Kidney epithelial cell (primary cell): ENCODE measurements around the gene C10orf90. TPM values are rescaled to one million over a fixed set of nuclear protein-coding genes. Genes with fewer than 3 reads are reported as not detected.

Experiments
- DNase-seq: peaks from one replicate; pipeline ENCODE4 v3.0.0-alpha.2; 2010; ENCODE audit warnings: low read depth
- H3K27me3 ChIP-seq: 2 replicates; pipeline ENCODE4 v1.6.0; 2011; ENCODE audit warnings: low read length; ENCODE audit not compliant: control insufficient read depth, insufficient read depth
- H3K36me3 ChIP-seq: 2 replicates; pipeline ENCODE4 v1.5.1; 2011; ENCODE audit warnings: low read length; ENCODE audit not compliant: control insufficient read depth, insufficient read depth
- H3K4me3 ChIP-seq: 2 replicates; pipeline ENCODE4 v1.5.1; 2011; ENCODE audit warnings: low read depth, mild to moderate bottlenecking, control low read depth, low read length
- total RNA-seq: library from RNA; depleted of rRNA; stranded (reverse); fragments of >200 nt; gene quantifications from 2 replicates; pipeline ENCODE4 v1.2.3, GENCODE V29; 2015
- TF ChIP-seq, protein P1 (sequence below): IDR thresholded peaks from 2 replicates; pipeline ENCODE4 v1.5.1; 2011; ENCODE audit warnings: mild to moderate bottlenecking, moderate library complexity, low read length, control low read depth, inconsistent platforms; ENCODE audit not compliant: insufficient read depth, poor library complexity, severe bottlenecking

Gene C10orf90
- total RNA-seq, 1 donor from 2014 or later = not detected

DNA sequence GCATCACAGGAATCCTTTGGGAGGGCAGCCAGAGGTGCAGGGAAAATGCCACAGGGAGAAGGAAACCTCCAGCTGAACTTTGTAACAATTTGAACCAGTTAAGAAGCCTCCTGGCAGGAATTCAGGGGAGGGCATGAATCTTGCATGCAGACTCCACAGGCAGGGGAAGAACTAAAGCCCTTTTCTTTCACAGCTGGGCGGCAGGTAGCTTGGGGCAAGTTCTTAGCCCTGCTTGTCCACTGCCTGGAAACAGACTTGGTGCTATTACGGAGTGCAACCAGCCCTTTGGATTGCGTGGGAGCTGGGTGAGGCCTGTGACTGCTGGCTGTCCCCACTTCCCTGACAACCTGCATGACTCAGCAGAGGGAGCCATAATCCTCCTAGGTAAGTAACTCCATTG lies 230.6 kb downstream of the C10orf90 start:
- H3K36me3 ChIP-seq = no peaks in the 10 kb centered on the region
- no peaks in the 10 kb centered on the region for H3K27me3 ChIP-seq
- H3K4me3 ChIP-seq = no peak overlapping the region
- no peak for DNase-seq
- TF ChIP-seq, protein P1, sequence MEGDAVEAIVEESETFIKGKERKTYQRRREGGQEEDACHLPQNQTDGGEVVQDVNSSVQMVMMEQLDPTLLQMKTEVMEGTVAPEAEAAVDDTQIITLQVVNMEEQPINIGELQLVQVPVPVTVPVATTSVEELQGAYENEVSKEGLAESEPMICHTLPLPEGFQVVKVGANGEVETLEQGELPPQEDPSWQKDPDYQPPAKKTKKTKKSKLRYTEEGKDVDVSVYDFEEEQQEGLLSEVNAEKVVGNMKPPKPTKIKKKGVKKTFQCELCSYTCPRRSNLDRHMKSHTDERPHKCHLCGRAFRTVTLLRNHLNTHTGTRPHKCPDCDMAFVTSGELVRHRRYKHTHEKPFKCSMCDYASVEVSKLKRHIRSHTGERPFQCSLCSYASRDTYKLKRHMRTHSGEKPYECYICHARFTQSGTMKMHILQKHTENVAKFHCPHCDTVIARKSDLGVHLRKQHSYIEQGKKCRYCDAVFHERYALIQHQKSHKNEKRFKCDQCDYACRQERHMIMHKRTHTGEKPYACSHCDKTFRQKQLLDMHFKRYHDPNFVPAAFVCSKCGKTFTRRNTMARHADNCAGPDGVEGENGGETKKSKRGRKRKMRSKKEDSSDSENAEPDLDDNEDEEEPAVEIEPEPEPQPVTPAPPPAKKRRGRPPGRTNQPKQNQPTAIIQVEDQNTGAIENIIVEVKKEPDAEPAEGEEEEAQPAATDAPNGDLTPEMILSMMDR = no peak

DNA sequence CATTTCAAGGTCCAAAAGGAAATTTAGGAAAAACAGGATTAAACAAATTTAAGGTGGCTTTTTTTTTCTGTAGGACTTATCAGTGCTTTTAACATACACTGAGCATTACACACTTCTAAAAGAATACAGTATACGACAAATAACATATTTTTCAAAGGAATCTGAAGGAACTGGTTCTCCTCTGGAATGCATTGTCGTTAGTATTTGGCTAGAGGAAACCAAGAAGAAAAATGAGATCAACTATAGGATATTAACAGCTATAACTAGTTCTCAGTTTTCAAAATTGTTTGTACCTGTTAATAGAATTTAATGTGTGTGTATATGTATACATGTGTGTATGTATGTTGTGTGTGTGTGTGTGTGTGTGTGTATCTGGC lies 232.1 kb downstream of the C10orf90 start:
- TF ChIP-seq, protein P1 = no peak

DNA sequence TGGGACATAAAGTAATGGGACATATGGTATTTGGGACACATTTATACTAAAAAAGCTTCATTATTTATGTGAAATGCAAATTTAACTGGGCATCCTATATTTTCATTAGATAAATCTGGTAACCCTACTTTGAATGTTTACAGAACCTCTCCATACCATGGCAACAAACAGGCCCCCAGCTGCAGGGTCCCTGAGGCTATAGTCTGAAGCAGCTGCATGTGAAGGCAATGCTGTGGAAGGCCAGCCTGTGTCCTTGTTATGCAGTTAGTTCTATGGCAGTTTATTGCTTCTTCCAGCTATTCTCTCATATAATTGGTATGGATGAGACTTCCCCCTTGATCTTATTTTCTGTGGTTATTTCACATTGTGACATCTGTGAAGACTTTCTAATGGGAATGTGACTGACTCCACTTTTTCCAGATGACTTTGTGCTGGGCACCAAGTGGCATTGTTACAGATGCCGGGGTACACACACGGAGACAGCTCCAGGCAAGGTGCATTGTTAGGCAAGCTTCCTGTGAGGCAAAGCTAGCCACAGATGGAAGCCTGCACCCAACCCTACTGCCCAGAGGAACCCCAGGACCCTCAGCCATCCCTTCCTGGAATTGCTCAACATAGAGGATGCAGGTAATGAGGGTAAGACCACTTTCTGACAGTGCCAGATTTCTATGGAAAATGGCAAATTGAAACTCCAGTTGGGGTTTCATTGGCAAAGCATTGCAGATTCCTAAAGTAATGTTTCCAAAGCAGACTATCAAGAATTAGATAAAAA lies 232.7 kb downstream of the C10orf90 start:
- Histone ChIP-seq H3K27me3 (no peaks in the 10 kb centered on the region), H3K36me3 (no peaks in the 10 kb centered on the region), H3K4me3 (no peak overlapping the region)
- DNase-seq = no peak
- TF ChIP-seq, protein P1 = no peak

More for the DNA sequence above, 232.1 kb downstream of the C10orf90 start:
- Histone ChIP-seq H3K36me3 (no peaks in the 10 kb centered on the region), H3K27me3 (no peaks in the 10 kb centered on the region), H3K4me3 (no peak overlapping the region)
- DNase-seq = no peak

DNA sequence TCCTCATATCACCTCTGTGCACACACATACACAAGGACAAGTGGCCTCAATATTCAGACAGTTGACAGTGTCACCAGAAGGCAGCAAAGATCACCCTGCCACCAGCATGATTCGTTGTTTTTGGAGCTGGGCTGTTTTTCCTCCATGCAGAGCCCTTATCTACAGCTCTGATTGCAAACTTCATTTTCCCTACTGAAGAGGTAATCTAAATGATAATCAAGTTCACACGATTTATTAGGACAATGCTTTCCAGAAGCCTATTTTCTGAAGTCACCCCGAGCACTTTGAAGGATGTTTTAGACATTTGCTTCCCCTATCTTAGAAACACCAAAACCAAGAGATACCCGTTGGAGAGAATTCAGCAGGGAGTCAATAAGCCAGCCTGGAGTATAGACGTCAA lies 236.3 kb downstream of the C10orf90 start:
- H3K27me3 ChIP-seq = no peaks in the 10 kb centered on the region
- no peak overlapping the region for H3K4me3 ChIP-seq
- H3K36me3 ChIP-seq = no peaks in the 10 kb centered on the region
- TF ChIP-seq, protein P1 = no peak
- DNase-seq = no peak

DNA sequence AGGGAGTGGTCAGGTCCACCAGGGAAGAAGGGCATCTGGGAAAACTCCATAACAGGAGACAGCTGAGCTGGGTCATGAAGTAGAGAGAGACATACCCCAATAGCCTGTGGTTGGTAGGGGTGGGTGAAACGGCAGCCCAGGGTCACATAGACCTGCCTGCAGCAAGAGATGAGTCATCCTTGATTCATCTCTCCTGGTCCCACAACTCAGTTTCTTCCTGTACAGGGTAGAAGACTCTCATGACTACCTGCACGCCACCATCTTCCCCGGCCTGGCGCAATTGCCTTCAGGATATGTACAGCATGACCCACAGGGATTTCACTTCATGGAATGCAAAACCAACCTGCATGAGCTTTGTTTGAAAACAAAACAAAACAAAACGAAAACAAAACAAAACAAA lies 237.1 kb downstream of the C10orf90 start:
- Histone ChIP-seq H3K36me3 (no peaks in the 10 kb centered on the region), H3K4me3 (no peak overlapping the region), H3K27me3 (no peaks in the 10 kb centered on the region)
- DNase-seq = peak; percentile 50
- TF ChIP-seq, protein P1 = no peak

DNA sequence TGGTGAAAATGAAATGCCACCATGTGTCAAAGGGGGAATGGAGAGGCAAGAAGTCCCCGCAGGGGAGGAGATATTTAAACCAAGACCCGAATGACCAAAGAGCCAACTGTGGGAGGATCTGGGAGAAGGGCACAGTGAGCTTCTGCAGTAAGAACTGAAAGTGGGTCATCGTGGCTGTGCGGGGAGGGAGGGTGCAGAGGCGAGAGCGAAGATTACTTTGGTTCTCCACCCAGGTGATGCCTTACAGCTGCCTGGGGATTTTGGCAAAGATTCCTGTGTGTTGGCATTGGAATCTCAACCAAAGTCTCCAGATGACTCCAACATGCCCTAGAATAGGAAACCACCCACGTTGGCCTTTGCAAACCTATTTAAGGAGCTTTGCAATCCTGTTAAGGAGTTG lies 238.0 kb downstream of the C10orf90 start:
- H3K4me3 ChIP-seq = no peak overlapping the region
- no peak for DNase-seq
- no peaks in the 10 kb centered on the region for H3K36me3 ChIP-seq
- H3K27me3 ChIP-seq = no peaks in the 10 kb centered on the region
- TF ChIP-seq, protein P1 = no peak
